Tibial artery (tissue), 4 donors: ENCODE data around the gene SIPA1L3.

Experiments
- DNase-seq, 2 donors: peaks; one replicate each; pipeline ENCODE4 v3.0.0-alpha.2; 2019
- H3K27ac ChIP-seq, 2 donors: fragments of 200-600 bp; sonication (generic) in 1 of 2; 1 replicate in 1 of 2; 2 replicates in 1 of 2; pipeline ENCODE4 v1.5.1; 2018 to 2019; ENCODE audit warnings: mild to moderate bottlenecking in 1 of 2
- H3K27me3 ChIP-seq, 2 donors: fragments of 200-600 bp; sonication (generic) in 1 of 2; one replicate each; pipeline versions ENCODE4 v1.5.1 to v1.6.0; 2016 to 2019
- H3K36me3 ChIP-seq, 3 donors: fragments of 200-600 bp; sonication (generic) in 2 of 3; one replicate each; pipeline ENCODE4 v1.5.1; 2016 to 2019; ENCODE audit warnings: mild to moderate bottlenecking in 2 of 3
- H3K4me1 ChIP-seq, 4 donors: fragments of 200-600 bp; sonication (generic) in 2 of 4; 1 replicate in 3 of 4; 2 replicates in 1 of 4; pipeline ENCODE4 v1.5.1; 2016 to 2019
- H3K4me3 ChIP-seq, 2 donors: fragments of 200-600 bp; sonication (generic) in 1 of 2; 1 replicate in 1 of 2; 2 replicates in 1 of 2; pipeline ENCODE4 v1.5.1; 2018 to 2019; ENCODE audit warnings: mild to moderate bottlenecking in 2 of 2
- H3K9me3 ChIP-seq, 3 donors: fragments of 200-600 bp; sonication (generic) in 1 of 3; one replicate each; pipeline ENCODE4 v1.5.1; 2016 to 2019
- intact Hi-C: fragments of 100-400 bp; cut with DNase I; formaldehyde crosslinking; loops from one replicate; pipeline ENCODE4 v1.15.0; 2023; ENCODE audit warnings: low total_unique reads
- TF ChIP-seq, protein P1 (sequence below), 2 experiments: fragments of 200-600 bp in 1 of 2; fragments of 450-650 bp in 1 of 2; IDR thresholded peaks; one replicate each; pipeline ENCODE4 v1.5.1; 2017 to 2019; ENCODE audit warnings: antibody characterized with exemption in 2 of 2, mild to moderate bottlenecking in 1 of 2, moderate library complexity in 1 of 2

The SIPA1L3 gene

DNA sequence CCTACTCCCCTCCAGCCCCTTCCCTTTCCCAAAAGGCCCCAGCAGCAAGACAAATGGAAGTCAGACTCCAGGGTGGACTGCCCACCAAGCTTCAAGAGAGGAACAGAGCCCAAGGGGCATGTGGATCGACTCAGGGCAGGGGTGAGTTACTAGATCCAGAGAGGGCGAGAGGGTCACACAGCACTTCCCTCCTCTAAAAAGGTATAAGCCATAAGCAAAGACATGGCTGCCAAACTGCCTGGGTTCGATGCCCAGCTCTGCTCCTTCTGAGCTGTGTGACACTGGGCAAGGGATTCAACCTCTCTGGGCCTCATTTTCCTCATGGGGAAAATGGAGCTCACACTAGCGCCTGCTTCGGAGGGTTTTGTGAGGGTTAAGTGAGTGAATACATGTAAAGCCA, 345.4 kb downstream of the SIPA1L3 start:
- Histone ChIP-seq H3K27ac (peak overlapping the region; percentile 95 to 96), H3K4me1 (peaks cover 0 to 71% (median 49%) of the 10 kb centered on the region in 4 donors)

DNA sequence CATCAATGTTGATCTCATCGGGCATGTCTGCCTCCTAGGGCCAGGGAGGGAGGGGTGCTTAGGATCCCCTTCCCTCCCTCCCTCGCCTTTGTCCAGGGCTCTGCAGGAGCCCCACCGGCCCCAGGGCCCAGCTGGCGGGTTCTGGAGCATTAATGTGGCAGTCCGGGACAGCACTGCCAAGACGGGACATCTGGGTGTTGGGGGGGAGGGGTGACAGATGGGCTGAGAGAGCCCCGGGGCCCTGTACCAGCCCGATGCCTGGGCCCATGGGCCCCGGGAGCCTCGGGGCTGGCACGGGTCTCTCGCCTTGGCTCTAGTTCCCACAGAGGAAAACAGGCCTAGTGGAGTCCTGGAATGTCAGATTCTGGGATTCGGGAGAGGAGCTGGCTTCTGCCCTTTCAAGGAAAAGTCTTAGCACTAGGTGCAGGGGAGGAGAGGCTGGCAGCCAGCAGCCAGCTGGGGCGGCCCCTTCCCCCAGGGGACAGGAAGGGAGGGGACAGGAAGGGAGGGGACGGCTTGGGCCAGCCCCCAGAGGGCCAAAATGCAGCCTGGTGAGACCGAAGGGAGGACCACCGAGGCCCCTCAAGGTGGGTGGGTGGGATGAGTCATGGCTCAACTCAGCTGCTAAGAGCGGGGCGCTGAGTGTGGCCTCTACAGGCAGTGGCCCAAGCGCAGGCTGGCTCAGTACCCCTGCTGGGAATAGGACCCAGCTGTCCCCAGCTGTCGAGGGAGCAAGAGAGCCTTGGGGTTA, 346.1 kb downstream of the SIPA1L3 start:
- DNase-seq: peak; percentile 51 to 94
- peak overlapping the region; percentile 95 to 96 for H3K27ac ChIP-seq
- H3K36me3 ChIP-seq: peaks cover 4 to 29% (median 7%) of the 10 kb centered on the region in 3 donors
- no peaks in the 10 kb centered on the region for H3K27me3 ChIP-seq
- TF ChIP-seq, protein P1, sequence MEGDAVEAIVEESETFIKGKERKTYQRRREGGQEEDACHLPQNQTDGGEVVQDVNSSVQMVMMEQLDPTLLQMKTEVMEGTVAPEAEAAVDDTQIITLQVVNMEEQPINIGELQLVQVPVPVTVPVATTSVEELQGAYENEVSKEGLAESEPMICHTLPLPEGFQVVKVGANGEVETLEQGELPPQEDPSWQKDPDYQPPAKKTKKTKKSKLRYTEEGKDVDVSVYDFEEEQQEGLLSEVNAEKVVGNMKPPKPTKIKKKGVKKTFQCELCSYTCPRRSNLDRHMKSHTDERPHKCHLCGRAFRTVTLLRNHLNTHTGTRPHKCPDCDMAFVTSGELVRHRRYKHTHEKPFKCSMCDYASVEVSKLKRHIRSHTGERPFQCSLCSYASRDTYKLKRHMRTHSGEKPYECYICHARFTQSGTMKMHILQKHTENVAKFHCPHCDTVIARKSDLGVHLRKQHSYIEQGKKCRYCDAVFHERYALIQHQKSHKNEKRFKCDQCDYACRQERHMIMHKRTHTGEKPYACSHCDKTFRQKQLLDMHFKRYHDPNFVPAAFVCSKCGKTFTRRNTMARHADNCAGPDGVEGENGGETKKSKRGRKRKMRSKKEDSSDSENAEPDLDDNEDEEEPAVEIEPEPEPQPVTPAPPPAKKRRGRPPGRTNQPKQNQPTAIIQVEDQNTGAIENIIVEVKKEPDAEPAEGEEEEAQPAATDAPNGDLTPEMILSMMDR (IDR thresholded peaks at IDR 0.05): no peak
- peak overlapping the region; percentile 79 to 94 for H3K4me3 ChIP-seq
- H3K9me3 ChIP-seq: no peaks in the 10 kb centered on the region
- intact Hi-C loops: no loop called here
- peaks cover 0 to 64% (median 42%) of the 10 kb centered on the region in 4 donors for H3K4me1 ChIP-seq

More for the DNA sequence above, 345.4 kb downstream of the SIPA1L3 start:
- peaks cover 4 to 29% (median 8%) of the 10 kb centered on the region in 3 donors for H3K36me3 ChIP-seq
- TF ChIP-seq, protein P1 (IDR thresholded peaks at IDR 0.05): no peak
- H3K9me3 ChIP-seq: no peaks in the 10 kb centered on the region
- DNase-seq: no peak
- H3K4me3 ChIP-seq: peak overlapping the region; percentile 79 to 94
- intact Hi-C loops: no loop called here
- H3K27me3 ChIP-seq: no peaks in the 10 kb centered on the region

DNA sequence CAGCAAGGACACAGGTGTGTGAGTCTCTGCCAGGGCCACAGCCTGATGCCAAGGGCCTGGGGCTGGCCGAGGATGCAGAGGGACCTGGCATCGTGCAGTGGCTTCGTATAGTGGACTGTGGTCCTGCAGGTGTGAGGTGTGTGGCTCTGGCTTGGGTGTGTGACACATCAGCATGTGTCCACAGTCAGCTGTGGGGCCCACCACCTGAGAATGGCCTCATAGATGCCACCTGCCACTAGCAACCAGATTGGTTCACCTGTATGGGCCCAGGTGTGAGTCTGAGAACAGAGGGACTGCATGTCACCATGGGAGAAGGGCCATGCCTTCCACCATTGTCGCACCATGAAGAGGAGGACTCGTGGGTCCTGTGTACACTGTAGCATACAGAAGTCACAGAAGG, 346.8 kb downstream of the SIPA1L3 start:
- TF ChIP-seq, protein P1 (IDR thresholded peaks at IDR 0.05): no peak
- intact Hi-C loops: no loop called here

DNA sequence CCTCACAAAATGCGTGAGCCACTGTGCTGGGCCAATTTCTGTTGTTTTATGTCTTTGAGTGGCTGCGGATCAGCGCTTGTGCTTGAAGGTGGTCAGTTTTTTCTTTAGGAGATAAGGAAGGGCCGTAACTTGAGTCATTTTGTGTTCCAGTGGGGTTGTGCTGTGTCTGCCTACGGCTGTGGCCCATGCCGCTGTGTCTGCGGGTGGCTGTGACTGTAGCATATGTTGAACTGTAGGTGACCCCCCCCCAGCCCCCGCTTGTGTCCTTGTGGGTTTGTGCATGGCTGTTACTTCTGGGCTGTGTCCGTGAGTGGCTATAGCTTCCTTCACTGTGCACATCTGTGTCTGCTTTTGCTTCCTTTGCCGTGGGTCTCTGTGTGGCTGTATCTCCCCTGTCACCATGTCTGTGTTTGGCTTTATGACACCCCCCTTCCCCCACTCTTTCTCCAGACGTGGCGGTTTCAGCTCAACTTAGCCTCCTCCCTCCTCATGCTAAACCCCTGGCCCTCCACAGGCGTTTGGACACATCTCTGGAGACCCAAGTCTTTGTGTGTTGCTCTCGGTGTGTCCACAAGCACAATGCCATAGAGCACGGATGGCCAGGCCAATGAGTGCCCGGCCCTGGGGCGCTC, 348.5 kb downstream of the SIPA1L3 start:
- peak in 1 of 2 donors; percentile 74 for DNase-seq
- no peaks in the 10 kb centered on the region for H3K9me3 ChIP-seq
- H3K27me3 ChIP-seq: no peaks in the 10 kb centered on the region
- intact Hi-C loops: no loop called here
- TF ChIP-seq, protein P1 (IDR thresholded peaks at IDR 0.05): no peak
- H3K4me1 ChIP-seq: peaks cover 0 to 40% (median 32%) of the 10 kb centered on the region in 4 donors
- peaks cover 4 to 17% (median 4%) of the 10 kb centered on the region in 3 donors for H3K36me3 ChIP-seq
- peak overlapping the region; percentile 95 to 96 for H3K27ac ChIP-seq
- peak overlapping the region; percentile 79 to 94 for H3K4me3 ChIP-seq

More for the DNA sequence above, 346.8 kb downstream of the SIPA1L3 start:
- peak overlapping the region; percentile 79 to 94 for H3K4me3 ChIP-seq
- H3K4me1 ChIP-seq: peaks cover 0 to 57% (median 37%) of the 10 kb centered on the region in 4 donors
- H3K9me3 ChIP-seq: no peaks in the 10 kb centered on the region
- peaks cover 4 to 23% (median 4%) of the 10 kb centered on the region in 3 donors for H3K36me3 ChIP-seq
- no peaks in the 10 kb centered on the region for H3K27me3 ChIP-seq
- H3K27ac ChIP-seq: peak overlapping the region; percentile 95 to 96
- DNase-seq: no peak
